NOMO-1 treated with DMSO at 0.1 percent for 48 hours (cell line): ENCODE data around the gene SPEM2.

Experiments
- DNase-seq: peaks from one replicate; lab custom pipeline; 2025; ENCODE audit not compliant: unreplicated experiment; lab: John Stamatoyannopoulos, UW

The SPEM2 gene

DNA sequence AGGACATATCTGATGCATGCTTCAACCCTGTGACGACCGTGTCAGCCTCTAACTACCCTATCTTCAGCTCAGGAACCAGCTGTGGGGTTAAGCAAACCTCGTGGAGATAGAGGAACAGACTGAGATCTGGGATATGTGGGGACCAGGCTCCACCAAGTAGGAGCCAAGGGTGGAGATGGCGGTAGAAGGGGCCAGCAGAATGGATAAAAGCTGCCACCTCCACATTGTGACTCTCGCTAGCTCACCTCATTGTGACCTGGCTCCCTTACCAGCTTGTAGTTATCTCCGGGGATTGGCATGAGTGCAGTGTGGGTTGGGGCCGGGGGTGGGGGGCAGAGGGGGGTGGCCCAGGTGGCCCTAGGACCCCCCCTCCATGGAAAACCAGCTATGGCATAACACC is at the start of gene SPEM2:
SPEM2 (plus strand) TSS at position 301 of the 400 bp plus-strand sequence; CDS start at position 374, 73 bp downstream.
- DNase-seq = no peak

DNA sequence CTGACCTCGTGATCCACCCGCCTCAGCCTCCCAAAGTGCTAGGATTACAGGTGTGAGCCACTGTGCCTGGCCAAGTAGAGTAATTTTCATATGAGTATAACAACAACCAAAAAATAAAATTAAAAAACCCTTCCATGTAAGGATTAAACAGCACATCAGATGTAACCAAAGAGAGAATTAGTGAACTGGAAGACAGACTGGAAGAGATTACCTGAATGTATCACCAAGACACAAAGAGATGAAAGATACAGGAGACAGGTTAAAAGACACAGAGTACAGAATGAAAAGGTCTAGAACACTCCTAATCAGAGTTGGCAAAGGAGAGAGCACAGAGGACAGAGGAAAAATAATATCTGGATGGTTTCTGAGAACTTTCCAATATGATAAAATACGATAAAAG is 46.3 kb upstream of the SPEM2 start:
- DNase-seq = no peak

DNA sequence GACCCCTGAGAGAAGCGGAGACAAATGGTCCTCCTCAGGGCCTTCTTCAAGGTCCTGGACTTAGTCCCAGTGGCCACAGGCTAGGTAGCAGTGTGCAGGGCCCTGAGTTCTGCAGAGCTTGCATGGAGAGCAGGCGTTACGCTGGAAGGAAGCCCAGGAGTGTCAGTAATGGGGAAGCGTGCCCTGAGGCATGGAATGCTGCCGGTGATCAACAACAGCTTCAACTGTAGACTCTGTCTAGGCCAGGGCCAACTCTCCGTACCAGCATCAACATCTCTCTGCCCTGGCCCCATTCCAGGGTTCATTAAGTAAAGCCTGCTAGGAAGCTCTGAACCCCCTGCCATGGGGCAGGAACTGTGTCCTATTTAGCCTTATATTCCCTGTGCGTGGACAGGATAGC is 45.1 kb upstream of the SPEM2 start:
- DNase-seq = no peak

DNA sequence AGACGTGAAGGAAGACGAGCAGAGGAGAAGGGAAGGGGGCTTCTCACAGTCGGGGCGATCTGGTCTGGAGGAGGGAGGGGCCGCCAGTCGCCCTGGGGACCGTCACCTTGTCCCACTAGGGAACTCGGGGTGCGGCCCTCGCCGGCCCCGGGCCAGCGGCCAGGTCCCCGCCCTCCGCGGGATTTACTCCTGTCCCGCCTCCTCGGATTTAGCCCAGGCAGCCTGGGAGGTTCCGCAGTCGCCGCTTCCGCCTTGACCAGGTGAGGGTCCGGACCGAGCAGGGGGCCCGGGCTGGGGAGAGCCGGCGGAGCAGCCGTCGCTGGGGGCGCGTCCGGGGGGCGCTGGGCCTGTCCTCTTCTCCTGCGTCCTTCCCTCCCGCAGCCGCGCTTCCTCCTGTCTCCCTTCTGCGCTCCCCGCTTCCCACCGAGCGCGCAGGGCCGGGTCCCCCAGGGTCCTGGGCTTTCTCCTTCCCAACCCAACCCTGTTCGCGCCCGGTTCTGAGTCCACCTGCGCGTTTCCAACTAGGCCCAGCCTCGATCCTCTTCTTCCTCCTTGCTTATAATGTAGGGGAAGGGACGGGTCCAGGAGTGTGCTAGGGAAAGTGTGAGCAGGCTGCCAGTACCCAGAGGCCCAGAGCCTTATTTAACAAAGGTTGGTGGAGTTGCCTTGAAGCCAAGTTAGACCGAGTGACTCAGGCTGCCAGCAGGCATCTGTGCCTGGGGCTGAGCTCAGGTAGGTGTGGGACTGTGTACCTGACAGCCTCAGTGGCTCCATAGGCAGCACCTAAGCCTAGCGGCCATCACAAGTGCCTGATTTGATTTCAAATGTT is 44.3 kb upstream of the SPEM2 start, which contains the start of gene TNK1:
TNK1 (plus strand) TSS at position 235 of the 829 bp plus-strand sequence. CDS start 1,838 bp downstream, outside the sequence.
- DNase-seq = no peak

DNA sequence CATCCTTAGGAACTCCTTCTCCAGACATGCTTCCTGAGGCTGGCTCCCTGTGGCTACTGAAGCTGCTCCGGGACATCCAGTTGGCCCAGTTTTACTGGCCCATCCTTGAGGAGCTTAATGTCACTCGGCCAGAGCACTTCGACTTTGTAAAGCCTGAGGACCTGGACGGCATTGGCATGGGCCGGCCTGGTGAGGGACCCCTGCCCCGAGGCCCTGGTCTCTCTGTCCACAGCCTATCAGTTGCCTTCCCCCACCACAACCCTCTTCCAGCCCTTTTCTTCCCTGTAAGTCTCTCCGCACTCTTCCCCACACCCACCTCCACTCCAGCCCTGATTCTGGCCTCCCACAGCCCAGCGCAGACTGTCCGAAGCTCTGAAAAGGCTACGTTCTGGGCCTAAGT is 42.5 kb upstream of the SPEM2 start:
- DNase-seq = no peak

DNA sequence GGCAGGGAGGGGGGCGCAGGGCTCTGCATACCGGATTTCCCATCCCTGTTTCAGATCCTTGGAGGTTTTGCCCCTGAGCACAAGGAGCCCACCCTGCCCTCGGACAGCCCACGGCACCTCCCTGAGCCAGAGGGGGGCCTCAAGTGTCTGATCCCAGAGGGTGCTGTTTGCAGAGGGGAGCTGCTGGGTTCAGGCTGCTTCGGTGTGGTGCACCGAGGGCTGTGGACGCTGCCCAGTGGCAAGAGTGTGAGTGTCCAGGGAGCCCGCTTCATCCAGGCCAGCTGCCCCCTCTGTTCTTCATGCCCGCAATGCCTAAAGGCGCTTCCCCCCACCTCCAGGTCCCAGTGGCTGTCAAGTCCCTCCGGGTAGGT is 42.1 kb upstream of the SPEM2 start:
- DNase-seq = no peak

DNA sequence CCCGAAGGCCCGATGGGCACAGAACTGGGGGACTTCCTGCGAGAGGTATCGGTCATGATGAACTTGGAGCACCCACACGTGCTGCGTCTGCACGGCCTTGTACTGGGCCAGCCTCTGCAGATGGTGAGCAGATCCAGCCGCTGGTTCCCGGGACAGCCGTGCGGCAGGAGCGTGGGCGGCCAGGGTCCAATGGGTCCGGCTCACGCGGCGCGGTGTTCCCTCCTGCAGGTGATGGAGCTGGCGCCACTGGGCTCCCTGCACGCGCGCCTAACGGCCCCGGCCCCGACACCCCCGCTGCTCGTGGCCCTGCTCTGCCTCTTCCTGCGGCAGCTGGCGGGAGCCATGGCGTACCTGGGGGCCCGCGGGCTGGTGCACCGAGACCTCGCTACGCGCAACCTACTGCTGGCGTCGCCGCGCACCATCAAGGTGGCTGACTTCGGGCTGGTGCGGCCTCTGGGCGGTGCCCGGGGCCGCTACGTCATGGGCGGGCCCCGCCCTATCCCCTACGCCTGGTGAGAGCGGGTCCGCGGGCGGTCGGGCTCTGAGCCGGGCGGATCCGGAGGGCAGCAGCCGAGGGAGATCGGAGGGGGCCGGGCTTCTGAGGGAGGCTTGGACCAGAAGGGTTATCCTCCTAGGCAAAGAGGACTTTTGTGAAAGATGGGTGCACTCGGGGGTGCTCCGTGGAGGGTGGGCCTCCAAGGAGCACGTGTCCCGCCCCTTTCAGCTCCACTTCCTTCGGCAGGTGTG is 41.5 kb upstream of the SPEM2 start:
- DNase-seq = peak; percentile 17

DNA sequence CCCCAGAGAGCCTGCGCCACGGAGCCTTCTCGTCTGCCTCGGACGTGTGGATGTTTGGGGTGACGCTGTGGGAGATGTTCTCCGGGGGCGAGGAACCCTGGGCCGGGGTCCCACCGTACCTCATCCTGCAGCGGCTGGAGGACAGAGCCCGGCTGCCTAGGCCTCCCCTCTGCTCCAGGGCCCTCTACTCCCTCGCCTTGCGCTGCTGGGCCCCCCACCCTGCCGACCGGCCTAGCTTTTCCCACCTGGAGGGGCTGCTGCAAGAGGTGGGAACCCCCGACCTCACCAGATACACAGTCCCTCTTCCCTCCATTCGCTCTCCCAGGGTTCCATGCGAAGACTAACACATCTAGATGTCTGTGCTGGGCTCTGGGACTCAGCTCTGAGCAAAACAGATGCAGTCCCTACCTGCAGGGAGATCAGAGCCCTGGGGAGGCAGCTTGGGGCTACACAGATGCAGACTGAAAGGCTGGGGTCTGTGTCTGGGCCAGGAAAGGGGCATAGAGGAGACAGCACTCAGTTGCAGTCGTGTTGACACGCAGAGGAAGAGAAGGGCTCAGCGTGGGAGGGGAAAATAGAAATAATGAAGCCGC is 40.8 kb upstream of the SPEM2 start:
- DNase-seq = no peak

DNA sequence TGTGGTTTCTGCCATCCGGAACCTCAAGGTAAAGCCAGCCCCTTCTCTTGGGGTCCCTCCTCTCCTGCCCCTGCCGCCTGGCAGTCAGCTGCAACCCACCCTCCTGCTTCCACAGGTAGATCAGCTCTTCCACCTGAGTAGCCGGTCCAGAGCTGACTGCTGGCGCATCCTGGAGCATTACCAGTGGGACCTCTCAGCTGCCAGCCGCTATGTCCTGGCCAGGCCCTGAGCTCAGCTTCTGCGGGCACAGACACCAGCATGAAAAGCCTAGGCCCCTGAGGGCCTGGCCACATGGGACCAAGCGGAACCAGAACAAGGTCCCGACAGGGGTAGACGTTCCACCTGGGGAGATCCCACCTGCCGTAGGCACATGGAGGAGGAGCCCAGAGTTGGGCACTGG is 36.6 kb upstream of the SPEM2 start:
- no peak for DNase-seq

DNA sequence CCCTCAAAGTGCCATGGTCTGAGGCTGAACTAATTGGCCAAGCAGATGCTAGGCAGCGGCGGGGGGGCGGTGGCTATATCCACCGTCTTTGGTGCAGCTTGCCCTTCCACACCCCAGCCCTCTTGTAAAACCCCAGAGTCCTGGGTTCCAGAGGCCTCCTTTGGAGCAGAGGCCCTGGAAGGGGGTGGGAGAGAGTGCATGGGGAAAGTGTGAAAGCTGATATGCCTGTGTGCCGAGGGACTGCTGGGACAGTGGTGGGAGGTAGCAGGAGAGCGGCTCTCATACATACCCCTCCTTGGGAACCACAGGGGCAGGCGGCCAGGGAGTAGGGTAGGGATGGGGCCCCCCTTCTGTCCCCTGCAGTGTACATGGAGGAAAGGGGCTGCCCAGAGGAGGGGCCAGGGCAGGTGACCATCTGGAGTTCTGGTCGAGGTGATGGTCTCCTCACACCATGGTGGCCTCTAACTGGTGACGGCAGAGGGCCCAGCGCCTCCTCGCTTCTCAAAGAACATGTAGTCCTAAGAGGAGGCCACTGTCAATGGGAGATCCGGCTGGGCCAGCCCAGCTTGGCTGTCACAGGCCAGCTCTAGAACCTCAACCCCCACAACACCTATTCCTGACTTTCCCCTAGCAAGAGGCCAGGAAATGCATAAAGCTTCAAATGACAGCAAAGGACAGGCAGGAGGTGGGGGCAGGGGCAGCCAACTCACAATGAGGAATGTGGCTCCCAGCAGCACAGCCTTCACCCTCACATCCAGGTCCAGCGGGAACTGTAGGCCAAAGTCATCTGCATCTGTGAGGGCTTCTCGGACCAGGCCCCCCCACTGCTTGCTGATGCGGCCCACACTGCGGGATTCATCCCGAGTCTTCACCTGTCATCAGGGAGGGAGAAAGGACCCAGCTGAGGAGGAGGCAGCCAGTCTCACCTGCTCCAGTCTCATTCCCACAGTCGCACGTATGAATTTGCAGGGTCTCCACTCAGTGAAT is 35.2 kb upstream of the SPEM2 start:
- DNase-seq = no peak

DNA sequence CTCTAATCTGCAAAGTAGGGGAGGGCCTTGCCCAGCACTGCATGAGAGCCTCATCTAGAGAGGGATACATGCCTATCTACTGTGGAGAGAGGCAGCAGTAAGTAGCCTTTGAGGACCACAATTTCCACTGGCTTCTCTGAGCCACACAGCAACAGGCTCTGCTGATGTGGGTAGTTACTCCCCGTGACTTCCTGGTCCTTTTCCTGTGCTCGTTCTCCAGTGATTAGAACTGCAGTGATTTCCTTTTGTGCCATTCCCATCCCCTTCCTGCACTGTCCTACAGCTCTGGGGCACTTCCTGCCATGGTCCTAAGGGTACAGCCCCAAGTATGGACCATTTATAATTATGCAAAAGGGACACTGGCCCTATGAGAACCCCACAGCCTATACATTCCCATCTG is 34.1 kb upstream of the SPEM2 start:
- no peak for DNase-seq

DNA sequence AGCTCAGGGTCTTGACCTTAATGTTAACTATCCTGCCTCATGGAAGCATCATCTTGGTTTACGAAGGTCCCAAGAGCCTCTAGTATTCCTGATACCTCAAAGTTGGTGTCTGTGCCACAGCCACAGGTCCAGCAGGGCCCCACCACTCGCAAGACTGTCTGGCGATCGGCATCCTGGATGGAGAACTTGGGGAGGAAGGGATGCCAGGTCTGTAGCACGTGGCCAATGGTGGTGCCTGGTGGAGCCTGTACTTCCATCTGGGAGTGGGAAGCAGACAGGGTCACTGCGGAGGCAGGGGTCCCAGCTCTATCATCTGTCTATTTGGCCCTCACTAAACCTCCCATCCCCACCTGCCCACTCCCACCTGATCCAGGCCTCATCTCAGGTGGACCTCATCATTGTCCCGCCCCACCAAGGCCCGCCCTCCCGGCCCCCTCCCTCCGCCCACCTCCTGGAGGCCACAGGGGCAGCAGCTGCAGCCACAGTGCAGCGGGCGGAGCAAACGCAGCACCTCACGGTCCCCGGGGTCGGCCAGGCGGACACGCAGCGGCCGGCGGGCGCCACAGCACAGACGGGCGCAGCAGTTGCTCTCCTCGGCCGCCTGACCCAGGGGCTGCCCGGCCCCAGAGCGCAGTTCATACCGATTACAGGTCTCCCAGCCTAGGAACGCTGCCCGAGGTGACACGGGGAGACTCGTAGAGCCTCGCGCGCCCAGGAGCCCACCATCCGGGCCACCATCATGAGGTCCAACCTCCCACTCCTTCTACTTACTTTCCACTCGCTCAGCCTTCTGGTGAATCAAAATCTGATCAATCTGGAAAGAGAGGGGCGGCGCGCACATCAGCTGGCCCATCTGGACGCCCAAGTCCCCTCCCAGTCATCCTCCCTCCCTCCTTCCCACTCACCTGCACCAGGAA is 32.5 kb upstream of the SPEM2 start:
- DNase-seq = no peak

DNA sequence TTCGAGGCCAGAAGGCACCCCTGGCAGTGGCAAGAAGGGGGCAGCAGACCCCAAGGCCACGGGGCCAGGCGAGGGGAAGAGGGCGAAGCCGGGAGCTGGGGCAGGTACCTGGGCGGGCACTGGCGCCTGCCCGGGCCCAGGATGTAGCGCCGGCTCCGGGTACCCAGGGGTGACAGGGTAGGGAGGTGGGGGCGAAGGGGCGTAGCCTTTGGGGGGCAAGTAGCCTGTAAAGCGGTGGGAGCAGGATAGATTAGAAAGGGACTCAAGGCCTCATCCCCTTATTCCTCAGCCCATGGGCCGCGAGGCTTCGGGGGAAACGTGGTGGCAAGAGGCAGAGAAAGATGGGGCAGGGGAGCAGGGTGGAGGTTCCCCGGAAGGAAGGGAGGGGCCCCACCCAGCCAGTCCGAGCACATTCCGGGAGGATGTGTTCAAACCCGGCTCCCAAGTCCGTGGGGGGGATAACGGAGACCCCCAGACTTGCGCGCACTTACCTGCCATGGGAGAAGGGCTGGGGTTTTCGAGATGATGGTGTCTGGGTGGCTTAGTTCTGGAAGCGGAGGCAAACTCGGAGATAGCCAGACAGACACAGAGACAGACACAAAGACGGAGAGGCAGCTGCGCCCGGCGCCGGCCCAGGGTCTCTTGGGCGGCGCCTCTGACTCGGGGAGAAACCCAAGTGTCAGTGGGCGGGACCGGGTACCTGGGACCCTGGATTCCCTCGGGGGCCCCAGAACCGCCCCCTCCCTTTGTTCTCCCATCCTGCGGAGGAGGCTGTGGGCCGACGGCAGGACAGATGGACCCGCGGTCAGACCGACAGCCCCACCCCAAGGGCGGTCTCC is 31.6 kb upstream of the SPEM2 start:
- peak; percentile 14 for DNase-seq

DNA sequence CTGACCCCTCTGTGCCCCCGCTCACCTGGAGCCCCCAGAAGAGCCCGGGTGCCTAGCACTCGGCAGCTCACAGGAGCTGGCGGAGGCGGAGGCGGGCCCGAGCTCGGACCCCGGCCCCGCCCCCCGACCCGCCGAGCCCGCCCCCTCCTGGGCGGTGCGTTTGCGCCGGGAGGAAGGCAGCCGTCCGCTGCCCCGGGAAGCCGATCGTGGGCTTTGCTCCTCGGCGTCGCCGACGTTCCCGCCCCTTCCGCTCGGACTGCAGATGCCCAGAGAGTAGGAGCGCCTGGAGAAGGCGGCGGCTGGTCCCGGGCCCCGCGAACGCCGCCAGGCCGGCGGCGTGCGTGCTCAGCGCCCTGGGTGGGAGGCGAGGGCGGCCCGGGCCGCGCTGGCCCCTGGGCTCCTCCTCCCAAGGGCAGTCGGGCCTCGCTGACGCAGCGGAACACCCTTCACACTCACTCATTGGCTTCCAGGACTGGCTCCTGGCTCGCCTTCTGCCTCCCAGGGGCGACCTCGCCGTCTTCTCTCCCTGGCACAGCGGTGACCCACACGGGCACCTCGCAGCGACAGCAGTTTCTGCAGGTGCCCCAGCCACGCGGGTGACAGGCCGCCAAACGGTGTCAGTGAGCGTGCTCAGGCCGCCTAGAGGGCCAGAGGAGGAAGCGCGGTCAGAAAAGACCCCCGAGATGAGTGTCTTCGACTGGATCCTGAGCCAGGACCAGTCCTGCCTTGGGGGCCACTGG is 30.8 kb upstream of the SPEM2 start, which contains the start of gene PLSCR3:
PLSCR3 (minus strand) TSS at position 74 of the 740 bp plus-strand sequence. CDS start 415 bp downstream, outside the sequence.
- peak; percentile 72 for DNase-seq

DNA sequence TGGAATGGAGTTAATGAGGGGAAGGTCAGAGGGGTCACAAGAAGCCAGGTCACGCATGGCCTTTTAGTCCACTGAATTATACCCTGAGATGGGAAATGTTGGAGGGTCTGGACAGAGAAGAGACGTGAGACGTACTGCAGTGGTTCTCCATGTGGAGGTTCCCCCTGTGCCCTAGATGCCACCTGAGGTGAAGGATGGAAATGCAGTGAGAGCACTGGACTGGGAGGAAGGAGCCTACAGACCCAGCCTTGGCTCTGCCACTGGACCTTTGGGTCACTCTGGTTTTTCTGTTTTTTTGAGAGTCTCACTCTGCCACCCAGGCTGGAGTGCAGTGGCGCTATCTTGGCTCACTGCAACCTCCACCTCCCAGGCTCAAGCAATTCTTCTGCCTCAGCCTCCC is 29.3 kb upstream of the SPEM2 start:
- DNase-seq = no peak

DNA sequence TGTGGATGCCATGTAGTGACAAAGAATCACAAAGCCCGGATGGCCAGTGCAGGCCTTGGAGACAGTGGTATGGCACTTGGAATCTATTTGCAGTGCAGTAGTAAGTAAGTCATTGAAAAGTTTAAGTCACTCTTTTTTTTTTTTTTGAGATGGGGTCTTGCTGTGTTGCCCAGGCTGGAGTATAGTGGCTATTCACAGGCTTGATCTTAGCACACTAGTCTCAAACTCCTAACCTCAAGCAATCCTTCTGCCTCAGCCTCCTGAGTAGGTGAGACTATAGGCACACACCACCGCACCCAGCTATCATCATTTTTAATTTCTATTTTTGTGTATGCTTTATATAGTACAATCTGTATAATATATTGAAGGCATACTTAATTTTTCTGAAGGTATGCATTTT is 26.8 kb upstream of the SPEM2 start:
- no peak for DNase-seq

DNA sequence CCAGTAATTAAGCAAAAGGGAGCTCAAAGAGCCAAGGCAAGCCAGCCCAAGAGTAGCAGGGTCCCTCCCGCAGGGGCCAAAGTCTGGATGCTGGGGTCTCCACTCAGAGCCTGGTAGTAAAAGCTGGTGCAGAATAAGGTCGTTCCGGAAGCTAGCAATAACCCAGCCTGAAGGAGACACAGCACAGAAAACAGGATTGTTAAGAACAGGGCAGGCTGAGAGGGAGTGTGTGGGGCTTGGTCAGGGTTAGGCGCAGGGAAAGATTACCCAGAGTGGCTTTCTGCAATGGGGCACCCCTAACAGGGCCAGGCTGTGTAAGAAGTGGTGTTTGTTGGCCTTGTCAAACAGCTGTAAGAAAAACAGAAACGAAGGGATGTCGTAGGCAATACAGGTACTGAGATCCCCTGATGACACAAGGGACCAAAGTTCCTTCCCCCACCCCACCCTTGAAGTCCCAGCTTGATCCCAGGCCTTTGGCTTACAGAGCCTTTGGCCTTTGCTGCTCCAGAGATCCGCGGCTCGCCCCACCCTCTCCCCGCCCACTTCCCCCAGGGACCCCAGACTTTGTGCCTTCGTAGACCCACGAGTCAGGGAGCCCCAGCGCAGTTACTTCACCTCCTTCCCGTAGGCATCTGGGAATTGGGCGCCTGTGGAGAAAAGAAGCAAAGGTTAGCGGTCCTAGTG is 22.2 kb upstream of the SPEM2 start:
- no peak for DNase-seq

DNA sequence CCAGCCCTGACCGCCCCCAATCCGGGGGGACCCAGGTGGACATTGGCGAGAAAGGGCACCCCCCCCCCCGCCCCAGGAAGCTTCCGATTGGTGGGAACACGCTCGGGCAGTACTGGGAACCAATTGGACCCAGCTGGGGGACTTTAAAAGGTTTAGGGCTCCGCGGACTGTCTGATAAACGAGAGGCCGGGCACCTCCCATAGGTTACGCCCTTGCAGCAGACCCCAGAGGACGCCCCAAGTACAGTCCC is 21.8 kb upstream of the SPEM2 start:
- peak; percentile 63 for DNase-seq
